ENCODE measurements around the gene COL1A2.

DNA sequence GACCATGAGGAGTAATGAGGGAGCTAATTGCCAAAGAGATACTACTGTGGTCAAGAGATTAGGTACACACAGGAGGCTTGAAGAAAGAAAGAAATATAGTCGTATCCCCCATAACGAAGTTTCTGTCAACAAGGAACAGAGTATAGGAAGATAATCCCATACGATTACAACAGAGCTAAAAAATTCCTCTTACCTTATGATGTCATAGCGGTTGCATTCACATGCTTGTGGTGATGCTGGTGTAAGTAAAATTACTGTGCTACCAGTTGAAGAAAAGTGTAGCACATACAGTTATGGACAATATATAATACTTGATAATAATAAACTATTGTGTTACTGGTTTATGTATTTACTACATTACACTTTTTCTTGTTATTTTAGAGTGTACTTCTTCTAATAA lies 63.3 kb downstream of the COL1A2 start:
- TF ChIP-seq, protein P1, sequence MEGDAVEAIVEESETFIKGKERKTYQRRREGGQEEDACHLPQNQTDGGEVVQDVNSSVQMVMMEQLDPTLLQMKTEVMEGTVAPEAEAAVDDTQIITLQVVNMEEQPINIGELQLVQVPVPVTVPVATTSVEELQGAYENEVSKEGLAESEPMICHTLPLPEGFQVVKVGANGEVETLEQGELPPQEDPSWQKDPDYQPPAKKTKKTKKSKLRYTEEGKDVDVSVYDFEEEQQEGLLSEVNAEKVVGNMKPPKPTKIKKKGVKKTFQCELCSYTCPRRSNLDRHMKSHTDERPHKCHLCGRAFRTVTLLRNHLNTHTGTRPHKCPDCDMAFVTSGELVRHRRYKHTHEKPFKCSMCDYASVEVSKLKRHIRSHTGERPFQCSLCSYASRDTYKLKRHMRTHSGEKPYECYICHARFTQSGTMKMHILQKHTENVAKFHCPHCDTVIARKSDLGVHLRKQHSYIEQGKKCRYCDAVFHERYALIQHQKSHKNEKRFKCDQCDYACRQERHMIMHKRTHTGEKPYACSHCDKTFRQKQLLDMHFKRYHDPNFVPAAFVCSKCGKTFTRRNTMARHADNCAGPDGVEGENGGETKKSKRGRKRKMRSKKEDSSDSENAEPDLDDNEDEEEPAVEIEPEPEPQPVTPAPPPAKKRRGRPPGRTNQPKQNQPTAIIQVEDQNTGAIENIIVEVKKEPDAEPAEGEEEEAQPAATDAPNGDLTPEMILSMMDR (IDR thresholded peaks at IDR 0.05; ENCODE audit: control extremely low read depth in 1 of 3, insufficient read depth in 1 of 3, low read depth in 1 of 3, low read length in 3 of 3), result no peak
- TF ChIP-seq CHD1 (IDR thresholded peaks at IDR 0.05; ENCODE audit: low read depth, low read length), result no peak
- TF ChIP-seq SAP30 (IDR thresholded peaks at IDR 0.05; ENCODE audit: insufficient read depth, insufficient replicate concordance, low read length), result no peak
- TF ChIP-seq EP300 (IDR thresholded peaks at IDR 0.05; ENCODE audit: borderline replicate concordance in 1 of 2, low read depth in 2 of 2, low read length in 2 of 2), result no peak
- TF ChIP-seq GTF2F1 (IDR thresholded peaks at IDR 0.05; ENCODE audit: borderline replicate concordance, low read depth, low read length), result no peak
- no peak for TF ChIP-seq SP1 (IDR thresholded peaks at IDR 0.05; ENCODE audit: low read depth, low read length)
- TF ChIP-seq, protein P2, sequence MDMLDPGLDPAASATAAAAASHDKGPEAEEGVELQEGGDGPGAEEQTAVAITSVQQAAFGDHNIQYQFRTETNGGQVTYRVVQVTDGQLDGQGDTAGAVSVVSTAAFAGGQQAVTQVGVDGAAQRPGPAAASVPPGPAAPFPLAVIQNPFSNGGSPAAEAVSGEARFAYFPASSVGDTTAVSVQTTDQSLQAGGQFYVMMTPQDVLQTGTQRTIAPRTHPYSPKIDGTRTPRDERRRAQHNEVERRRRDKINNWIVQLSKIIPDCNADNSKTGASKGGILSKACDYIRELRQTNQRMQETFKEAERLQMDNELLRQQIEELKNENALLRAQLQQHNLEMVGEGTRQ (IDR thresholded peaks at IDR 0.05; ENCODE audit: low read length), result no peak
- TF ChIP-seq POLR2AphosphoS5 (IDR thresholded peaks at IDR 0.05; ENCODE audit: low read depth, low read length), result no peak
